GM12874 (cell line): ENCODE results near the gene GNB3.

Experiments used
- TF ChIP-seq, protein P1 (sequence below): IDR thresholded peaks from 2 replicates; pipeline ENCODE4 v1.5.1; 2011; ENCODE audit warnings: low read depth, mild to moderate bottlenecking, control low read depth, low read length, moderate library complexity; ENCODE audit not compliant: insufficient read depth

The GNB3 gene

GRCh38 chr12:6824901-6825381, 15.8 kb upstream of the GNB3 start:
- TF ChIP-seq, protein P1, sequence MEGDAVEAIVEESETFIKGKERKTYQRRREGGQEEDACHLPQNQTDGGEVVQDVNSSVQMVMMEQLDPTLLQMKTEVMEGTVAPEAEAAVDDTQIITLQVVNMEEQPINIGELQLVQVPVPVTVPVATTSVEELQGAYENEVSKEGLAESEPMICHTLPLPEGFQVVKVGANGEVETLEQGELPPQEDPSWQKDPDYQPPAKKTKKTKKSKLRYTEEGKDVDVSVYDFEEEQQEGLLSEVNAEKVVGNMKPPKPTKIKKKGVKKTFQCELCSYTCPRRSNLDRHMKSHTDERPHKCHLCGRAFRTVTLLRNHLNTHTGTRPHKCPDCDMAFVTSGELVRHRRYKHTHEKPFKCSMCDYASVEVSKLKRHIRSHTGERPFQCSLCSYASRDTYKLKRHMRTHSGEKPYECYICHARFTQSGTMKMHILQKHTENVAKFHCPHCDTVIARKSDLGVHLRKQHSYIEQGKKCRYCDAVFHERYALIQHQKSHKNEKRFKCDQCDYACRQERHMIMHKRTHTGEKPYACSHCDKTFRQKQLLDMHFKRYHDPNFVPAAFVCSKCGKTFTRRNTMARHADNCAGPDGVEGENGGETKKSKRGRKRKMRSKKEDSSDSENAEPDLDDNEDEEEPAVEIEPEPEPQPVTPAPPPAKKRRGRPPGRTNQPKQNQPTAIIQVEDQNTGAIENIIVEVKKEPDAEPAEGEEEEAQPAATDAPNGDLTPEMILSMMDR: no peak

- TF ChIP-seq, protein P1: peak; percentile 95
These were observed 15.2 kb upstream of the GNB3 start for GRCh38 chr12:6825398-6826124.

DNA sequence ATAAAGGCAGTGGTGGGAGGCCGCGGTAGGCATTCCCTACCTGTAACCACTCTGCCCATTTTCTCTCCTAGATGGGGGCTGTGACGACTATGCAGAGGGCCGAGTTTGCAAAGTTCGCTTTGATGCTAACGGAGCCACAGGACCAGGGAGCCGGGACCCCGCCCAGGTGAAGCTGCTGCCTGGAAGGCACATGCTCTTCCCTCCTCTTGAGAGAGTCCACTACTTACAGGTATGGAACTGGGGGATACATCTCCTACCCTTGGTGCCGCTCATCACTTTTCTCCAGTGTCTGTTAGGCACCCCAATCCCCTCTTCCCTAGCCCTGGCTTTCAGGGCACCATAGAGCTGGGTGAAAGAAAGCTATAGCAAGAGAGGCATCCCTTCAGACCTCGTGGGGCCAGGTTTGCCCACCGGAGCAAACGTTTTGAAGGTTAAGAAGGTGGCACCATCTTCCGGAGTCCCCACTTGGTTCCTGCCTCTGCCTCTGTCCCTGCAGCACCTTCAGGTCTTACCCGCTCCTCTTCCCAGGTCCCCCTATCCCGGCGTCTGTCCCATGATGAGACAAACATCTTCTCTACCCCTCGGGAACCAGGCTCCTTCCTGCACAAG, 14.5 kb upstream of the GNB3 start:
- TF ChIP-seq, protein P1: no peak

DNA sequence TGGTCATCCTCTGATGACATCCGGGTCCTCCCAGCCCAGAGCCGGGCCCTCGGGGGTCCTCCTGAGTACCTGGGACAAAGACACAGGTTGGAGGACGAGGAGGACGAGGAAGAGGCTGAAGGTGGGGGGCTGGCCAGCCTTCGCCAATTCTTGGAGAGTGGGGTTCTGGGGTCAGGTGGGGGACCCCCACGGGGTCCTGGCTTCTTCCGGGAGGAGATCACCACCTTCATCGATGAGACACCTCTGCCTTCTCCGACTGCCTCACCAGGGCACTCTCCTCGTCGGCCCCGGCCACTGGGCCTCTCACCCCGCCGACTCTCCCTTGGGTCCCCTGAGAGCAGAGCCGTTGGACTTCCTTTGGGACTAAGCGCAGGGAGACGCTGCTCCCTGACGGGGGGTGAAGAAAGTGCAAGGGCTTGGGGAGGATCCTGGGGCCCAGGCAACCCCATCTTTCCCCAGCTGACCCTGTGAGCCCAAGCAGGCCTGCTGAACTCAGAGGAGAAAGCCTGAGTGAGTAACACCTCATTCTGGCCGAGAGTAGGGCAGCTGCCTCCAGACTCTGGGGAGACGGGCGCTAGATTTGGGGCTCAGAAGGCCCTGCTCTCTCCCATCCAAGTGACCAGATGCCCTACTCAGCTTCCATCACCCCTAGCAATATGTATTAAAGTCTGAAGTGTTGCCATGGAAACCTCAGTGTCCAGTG, 13.8 kb upstream of the GNB3 start:
- TF ChIP-seq, protein P1: no peak

DNA sequence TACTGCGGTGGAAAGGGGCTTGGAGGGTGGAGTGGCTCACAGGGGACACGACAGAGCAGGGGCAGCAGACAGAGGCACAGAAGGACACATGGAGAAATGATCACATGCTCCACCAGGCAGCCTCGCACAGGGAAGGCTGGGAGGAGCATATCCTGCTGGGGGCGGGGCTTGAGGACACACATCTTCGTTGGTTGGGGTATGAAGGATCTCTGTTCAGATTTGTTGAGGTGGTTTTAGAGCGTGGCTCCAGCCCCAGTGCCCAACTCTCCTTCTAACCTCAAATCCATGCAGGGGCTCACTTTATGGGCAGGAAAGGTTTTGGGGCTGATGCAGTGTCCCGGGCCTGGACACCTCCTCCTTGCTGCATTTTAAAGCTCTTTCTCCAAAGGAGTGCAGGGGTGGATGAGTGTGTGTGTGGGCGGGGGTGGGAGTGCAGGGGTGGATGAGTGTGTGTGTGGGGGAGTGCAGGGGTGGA, 13.3 kb upstream of the GNB3 start:
- TF ChIP-seq, protein P1: no peak

GRCh38 chr12:6827982-6828780, 12.5 kb upstream of the GNB3 start, which contains the start of gene P3H3:
Gene P3H3, plus strand, starts transcription at chr12:6828407. Its CDS starts 34 bp downstream, at chr12:6828441.
- TF ChIP-seq, protein P1: no peak
